Body of pancreas (tissue), 4 donors: ENCODE data around the gene RDH16.
"Not testable (repeated sequence)": the region's sequence is repeated elsewhere in the genome, so short reads cannot be mapped to it uniquely, and the experiment has no call there.

Experiments used
- CTCF ChIP-seq, 7 experiments: fragments of 450-650 bp in 4 of 7; fragments of 200-600 bp in 3 of 7; sonication (generic) in 3 of 7; IDR thresholded peaks; one replicate each; pipeline ENCODE4 v1.5.1; 2016 to 2019; ENCODE audit warnings: antibody characterized with exemption in 7 of 7
- POLR2A ChIP-seq, 3 donors: fragments of 450-650 bp; IDR thresholded peaks; one replicate each; pipeline ENCODE4 v1.6.1; 2016; ENCODE audit warnings: antibody characterized with exemption in 3 of 3, mild to moderate bottlenecking in 2 of 3

- TF ChIP-seq CTCF, POLR2A (IDR thresholded peaks at IDR 0.05): not testable (repeated sequence)
Observed at GRCh38 chr12:56962247-56962646, 4.8 kb upstream of the RDH16 start.
